Measurements from ENCODE around the gene TNS3. TPM values are rescaled to one million over a fixed set of nuclear protein-coding genes. Genes with fewer than 3 reads are reported as not detected.

The TNS3 gene
- total RNA-seq, 1 experiment from 2014 or later, result 9.5 TPM

DNA sequence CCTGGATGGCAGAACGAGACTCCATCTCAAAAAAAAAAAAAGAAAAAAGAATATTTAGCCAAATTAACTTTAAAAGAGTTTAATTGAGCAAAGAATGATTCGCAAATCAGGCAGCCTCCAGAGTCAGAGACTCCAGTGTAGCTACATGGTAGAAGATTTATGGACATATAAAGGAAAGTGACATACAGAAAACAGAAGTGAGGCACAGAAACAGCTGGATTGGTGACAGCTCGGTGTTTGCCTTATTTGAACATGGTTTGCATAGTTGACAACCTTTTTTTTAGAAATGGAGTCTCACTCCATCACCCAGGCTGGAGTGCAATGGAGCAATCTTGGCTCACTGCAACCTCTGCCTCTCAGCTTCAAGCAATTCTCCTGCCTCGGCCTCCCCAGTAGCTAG is 35.2 kb upstream of the TNS3 start:
- Histone ChIP-seq H4K5ac (ENCODE audit: insufficient read length, low read depth, low read length) (no peak overlapping the region), H3K56ac (ENCODE audit: insufficient read length, low read depth, low read length) (no peak overlapping the region), H3K79me1 (ENCODE audit: insufficient read depth, low read depth, low read length, poor library complexity, severe bottlenecking) (no peaks in the 10 kb centered on the region), H3K14ac (ENCODE audit: insufficient read depth, low read length) (no peak overlapping the region), H3T11ph (ENCODE audit: low read length) (no peak overlapping the region), H2BK15ac (ENCODE audit: low read depth, low read length) (no peak overlapping the region), H3K9me3 (ENCODE audit: control insufficient read depth, low read depth, low read length) (no peaks in the 10 kb centered on the region), H2AK5ac (ENCODE audit: insufficient read length, low read length) (no peak overlapping the region), H3K23me2 (ENCODE audit: insufficient read length, low read depth, low read length, poor library complexity, severe bottlenecking) (no peaks in the 10 kb centered on the region), H3K79me2 (ENCODE audit: insufficient read depth, low read length) (no peaks in the 10 kb centered on the region), H4K91ac (ENCODE audit: insufficient read length, low read depth, low read length) (no peak overlapping the region), H4K8ac (replicated peaks; ENCODE audit: insufficient read length, low read depth, low read length) (no peak overlapping the region), H2BK20ac (ENCODE audit: low read depth, low read length, poor library complexity, severe bottlenecking) (no peak overlapping the region), H3K4me2 (ENCODE audit: insufficient read depth, insufficient read length, low read length) (no peak overlapping the region), H3K9ac (ENCODE audit: extremely low read depth, insufficient read length, low read length) (no peak overlapping the region), H3K4me1 (ENCODE audit: insufficient read depth, low read length) (no peaks in the 10 kb centered on the region; the same call in 1 of the 2 replicates), H3K18ac (ENCODE audit: insufficient read length, low read depth, low read length) (no peak overlapping the region), H2BK120ac (ENCODE audit: low read depth, low read length, poor library complexity, severe bottlenecking) (no peak overlapping the region), H2AFZ (ENCODE audit: low read length) (no peak overlapping the region), H2BK12ac (ENCODE audit: insufficient read length, low read depth, low read length) (no peak overlapping the region), H4K20me1 (ENCODE audit: control insufficient read depth, insufficient read depth, insufficient read length) (no peaks in the 10 kb centered on the region), H3K27ac (ENCODE audit: insufficient read length, low read depth, low read length) (no peak overlapping the region), H2BK5ac (ENCODE audit: insufficient read length, low read length) (no peak overlapping the region), H3K23ac (ENCODE audit: insufficient read length, low read depth, low read length) (no peak overlapping the region), H3K4ac (ENCODE audit: low read depth, low read length) (no peak overlapping the region), H3K27me3 (ENCODE audit: insufficient read depth, low read length) (no peaks in the 10 kb centered on the region)
- no CpG with 5 or more reads among the region's 4 CpGs for whole genome bisulfite sequencing (ENCODE audit: extremely low coverage, insufficient read length, low lambda C conversion rate)
- TF ChIP-seq, protein P1, sequence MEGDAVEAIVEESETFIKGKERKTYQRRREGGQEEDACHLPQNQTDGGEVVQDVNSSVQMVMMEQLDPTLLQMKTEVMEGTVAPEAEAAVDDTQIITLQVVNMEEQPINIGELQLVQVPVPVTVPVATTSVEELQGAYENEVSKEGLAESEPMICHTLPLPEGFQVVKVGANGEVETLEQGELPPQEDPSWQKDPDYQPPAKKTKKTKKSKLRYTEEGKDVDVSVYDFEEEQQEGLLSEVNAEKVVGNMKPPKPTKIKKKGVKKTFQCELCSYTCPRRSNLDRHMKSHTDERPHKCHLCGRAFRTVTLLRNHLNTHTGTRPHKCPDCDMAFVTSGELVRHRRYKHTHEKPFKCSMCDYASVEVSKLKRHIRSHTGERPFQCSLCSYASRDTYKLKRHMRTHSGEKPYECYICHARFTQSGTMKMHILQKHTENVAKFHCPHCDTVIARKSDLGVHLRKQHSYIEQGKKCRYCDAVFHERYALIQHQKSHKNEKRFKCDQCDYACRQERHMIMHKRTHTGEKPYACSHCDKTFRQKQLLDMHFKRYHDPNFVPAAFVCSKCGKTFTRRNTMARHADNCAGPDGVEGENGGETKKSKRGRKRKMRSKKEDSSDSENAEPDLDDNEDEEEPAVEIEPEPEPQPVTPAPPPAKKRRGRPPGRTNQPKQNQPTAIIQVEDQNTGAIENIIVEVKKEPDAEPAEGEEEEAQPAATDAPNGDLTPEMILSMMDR (conservative IDR thresholded peaks at IDR 0.05), result no peak
- Mint-ChIP-seq H3K27me3 (ENCODE audit: low read depth) (peaks cover 8% of the 10 kb centered on the region), H3K4me1 (peaks cover 7 to 16% of the 10 kb centered on the region in 2 experiments), H3K9me3 (no peaks in the 10 kb centered on the region), H3K4me3 (no peak overlapping the region), H3K36me3 (ENCODE audit: insufficient read depth in 1 of 3, low read depth in 3 of 3) (no peaks in the 10 kb centered on the region), H3K27ac (no peak overlapping the region)
- DNase-seq, result no peak
